Kidney epithelial cell (primary cell): ENCODE measurements around the gene REX1BD. TPM values are rescaled to one million over a fixed set of nuclear protein-coding genes. Genes with fewer than 3 reads are reported as not detected.

ENCODE experiments used
- DNase-seq: peaks from one replicate; pipeline ENCODE4 v3.0.0-alpha.2; 2010; ENCODE audit warnings: low read depth
- H3K27me3 ChIP-seq: 2 replicates; pipeline ENCODE4 v1.6.0; 2011; ENCODE audit warnings: low read length; ENCODE audit not compliant: control insufficient read depth, insufficient read depth
- H3K36me3 ChIP-seq: 2 replicates; pipeline ENCODE4 v1.5.1; 2011; ENCODE audit warnings: low read length; ENCODE audit not compliant: control insufficient read depth, insufficient read depth
- H3K4me3 ChIP-seq: 2 replicates; pipeline ENCODE4 v1.5.1; 2011; ENCODE audit warnings: low read depth, mild to moderate bottlenecking, control low read depth, low read length
- total RNA-seq: library from RNA; depleted of rRNA; stranded (reverse); fragments of >200 nt; gene quantifications from 2 replicates; pipeline ENCODE4 v1.2.3, GENCODE V29; 2015
- TF ChIP-seq, protein P1 (sequence below): IDR thresholded peaks from 2 replicates; pipeline ENCODE4 v1.5.1; 2011; ENCODE audit warnings: mild to moderate bottlenecking, moderate library complexity, low read length, control low read depth, inconsistent platforms; ENCODE audit not compliant: insufficient read depth, poor library complexity, severe bottlenecking

The REX1BD gene
- total RNA-seq, 1 donor from 2014 or later, result 136 TPM

DNA sequence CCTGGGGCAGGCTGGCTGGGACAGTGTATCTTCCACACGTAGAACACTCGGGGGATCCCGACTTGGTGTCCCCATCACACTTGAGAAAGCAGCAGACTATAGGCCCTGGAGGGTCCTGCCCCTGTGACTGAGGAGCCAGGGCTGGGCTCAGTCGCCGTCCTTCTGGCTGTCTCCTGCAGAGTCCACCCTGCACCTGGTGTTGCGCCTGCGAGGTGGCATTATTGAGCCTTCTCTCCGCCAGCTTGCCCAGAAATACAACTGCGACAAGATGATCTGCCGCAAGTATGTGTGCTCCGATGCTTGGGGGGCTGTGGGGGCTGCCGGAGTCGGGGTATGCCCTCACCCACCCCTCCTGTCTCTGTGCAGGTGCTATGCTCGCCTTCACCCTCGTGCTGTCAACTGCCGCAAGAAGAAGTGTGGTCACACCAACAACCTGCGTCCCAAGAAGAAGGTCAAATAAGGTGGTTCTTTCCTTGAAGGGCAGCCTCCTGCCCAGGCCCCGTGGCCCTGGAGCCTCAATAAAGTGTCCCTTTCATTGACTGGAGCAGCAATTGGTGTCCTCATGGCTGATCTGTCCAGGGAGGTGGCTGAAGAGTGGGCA, 13.8 kb upstream of the REX1BD start:
- TF ChIP-seq, protein P1, sequence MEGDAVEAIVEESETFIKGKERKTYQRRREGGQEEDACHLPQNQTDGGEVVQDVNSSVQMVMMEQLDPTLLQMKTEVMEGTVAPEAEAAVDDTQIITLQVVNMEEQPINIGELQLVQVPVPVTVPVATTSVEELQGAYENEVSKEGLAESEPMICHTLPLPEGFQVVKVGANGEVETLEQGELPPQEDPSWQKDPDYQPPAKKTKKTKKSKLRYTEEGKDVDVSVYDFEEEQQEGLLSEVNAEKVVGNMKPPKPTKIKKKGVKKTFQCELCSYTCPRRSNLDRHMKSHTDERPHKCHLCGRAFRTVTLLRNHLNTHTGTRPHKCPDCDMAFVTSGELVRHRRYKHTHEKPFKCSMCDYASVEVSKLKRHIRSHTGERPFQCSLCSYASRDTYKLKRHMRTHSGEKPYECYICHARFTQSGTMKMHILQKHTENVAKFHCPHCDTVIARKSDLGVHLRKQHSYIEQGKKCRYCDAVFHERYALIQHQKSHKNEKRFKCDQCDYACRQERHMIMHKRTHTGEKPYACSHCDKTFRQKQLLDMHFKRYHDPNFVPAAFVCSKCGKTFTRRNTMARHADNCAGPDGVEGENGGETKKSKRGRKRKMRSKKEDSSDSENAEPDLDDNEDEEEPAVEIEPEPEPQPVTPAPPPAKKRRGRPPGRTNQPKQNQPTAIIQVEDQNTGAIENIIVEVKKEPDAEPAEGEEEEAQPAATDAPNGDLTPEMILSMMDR, result no peak
- no peak for DNase-seq
- H3K27me3 ChIP-seq, result no peaks in the 10 kb centered on the region
- peaks cover 3% of the 10 kb centered on the region for H3K36me3 ChIP-seq
- no peak overlapping the region for H3K4me3 ChIP-seq

DNA sequence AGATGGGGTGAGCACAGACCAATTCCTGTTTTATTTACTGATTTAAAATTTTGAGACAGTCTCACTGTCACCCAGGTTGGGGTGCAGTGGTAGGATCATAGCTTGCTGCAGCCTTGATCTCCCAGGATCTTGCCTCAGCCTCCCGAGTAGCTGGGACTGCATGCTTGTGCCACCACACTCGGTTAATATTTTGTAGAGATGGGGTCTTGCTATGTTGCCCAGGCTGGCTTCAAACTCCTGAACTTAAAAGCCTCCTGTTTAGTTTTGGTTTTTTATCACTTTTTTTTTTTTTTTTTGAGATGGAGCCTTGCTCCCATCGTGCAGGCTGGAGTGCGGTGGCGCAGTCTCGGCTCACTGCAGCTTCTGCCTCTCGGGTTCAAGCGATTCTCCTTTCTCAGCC, 12.2 kb upstream of the REX1BD start:
- peaks cover 3% of the 10 kb centered on the region for H3K36me3 ChIP-seq

DNA sequence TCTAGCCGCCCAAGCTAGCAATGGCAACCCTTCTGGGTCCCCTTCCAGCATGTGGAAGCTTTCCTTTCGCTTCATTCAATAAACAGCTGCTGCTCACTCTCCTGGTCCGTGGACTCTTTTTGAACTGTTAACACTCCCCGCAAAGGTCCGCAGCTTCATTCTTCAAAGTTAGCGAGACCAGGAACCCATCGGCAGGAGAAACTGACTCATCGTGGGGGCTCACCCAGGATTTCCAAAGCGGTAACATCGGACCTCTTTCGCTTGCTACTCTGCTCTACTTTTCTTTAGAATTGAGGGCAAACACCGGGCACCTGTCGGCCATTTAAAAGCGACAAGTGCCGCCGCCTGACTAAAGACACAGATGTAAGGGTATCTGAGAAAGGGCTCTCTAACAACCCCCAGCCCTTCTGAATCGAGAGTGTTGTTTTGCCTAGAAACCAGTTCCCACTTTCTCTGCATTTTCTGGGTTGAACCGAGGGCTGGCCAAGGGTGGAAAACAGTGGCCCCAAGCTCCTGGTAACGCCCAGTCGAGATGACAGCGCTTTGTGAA, 11.2 kb upstream of the REX1BD start:
- no peak for DNase-seq
- Histone ChIP-seq H3K4me3 (no peak overlapping the region), H3K36me3 (peaks cover 3% of the 10 kb centered on the region), H3K27me3 (no peaks in the 10 kb centered on the region)
- TF ChIP-seq, protein P1, result no peak

More for the DNA sequence above, 12.2 kb upstream of the REX1BD start:
- Histone ChIP-seq H3K4me3 (no peak overlapping the region), H3K27me3 (no peaks in the 10 kb centered on the region)
- TF ChIP-seq, protein P1, result no peak
- no peak for DNase-seq

GRCh38 chr19:18580311-18580710, 8.3 kb upstream of the REX1BD start:
- H3K27me3 ChIP-seq, result no peaks in the 10 kb centered on the region
- TF ChIP-seq, protein P1, result no peak
- H3K4me3 ChIP-seq, result no peak overlapping the region
- DNase-seq, result no peak
- H3K36me3 ChIP-seq, result no peaks in the 10 kb centered on the region

DNA sequence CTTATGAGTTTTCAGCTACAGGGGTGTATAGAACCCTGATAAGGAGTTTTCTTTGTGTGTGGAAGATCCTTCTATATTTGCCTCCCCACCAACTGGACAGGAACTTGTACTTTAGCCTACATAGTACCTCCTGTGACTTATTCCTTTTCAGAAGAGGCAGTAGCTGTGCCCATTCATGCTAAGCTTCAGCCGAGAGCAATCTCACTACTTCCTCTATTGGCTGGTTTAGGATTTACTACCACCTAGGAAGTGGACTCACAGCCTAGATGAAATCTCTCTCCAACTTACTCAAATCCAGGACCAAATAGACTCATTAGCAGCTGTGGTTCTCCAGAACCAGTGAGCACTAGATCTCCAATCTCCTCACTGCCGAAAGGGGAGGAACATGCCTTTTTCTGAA, 2.3 kb upstream of the REX1BD start:
- TF ChIP-seq, protein P1, result no peak
- Histone ChIP-seq H3K27me3 (no peaks in the 10 kb centered on the region), H3K4me3 (no peak overlapping the region), H3K36me3 (no peaks in the 10 kb centered on the region)
- no peak for DNase-seq

DNA sequence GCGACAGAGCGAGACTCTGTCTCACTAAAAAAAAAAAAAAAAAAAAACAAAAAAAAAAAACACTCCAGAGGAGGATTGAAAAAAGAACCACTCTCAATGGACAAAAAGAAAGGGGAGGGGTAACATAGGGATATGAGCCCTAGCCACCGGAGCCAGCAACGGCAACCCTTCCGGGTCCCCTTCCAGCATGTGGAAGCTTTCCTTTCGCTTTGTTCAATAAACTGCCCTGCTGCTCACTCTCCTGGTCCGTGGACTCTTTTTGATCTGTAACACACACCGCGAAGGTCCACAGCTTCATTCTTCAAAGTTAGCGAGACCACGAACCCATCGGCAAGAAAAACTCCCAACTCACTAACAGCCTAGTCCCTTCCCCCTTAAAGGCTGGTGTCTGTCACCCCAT, 1.0 kb upstream of the REX1BD start:
- H3K4me3 ChIP-seq, result no peak overlapping the region
- H3K36me3 ChIP-seq, result no peaks in the 10 kb centered on the region
- TF ChIP-seq, protein P1, result no peak
- no peaks in the 10 kb centered on the region for H3K27me3 ChIP-seq
- DNase-seq, result no peak
